Measurements from ENCODE around the gene STX12.
"Not testable (repeated sequence)": the region's sequence is repeated elsewhere in the genome, so short reads cannot be mapped to it uniquely, and the experiment has no call there.

STX12 gene

DNA sequence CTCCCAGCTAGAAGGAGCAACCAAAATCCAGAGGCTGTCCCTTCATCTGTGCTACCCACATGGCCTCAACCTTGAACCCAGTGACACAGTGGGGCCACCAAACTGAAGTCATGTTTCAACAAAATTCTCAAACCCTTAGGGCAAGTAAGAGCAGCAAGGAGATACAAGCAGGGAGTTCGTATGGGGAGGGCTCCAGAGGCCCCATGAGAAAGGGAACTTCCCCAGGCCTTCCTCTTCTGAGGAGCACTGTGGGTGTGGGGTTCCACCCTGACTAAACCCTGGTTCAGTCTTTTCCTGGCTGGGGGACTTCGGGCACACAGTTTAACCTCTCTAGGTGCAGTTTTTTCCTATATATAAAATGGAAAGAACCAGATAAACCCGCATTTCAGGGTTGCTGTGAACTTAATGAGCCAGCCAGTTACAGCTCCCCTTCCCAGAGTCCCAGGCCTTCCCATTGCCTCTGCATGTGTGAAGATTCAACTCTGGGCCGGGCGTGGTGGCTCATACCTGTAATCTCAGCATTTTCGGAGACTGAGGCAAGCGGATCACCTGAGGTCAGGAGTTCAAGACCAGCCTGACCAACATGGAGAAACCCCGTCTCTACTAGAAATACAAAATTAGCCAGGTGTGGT lies 91.4 kb downstream of the STX12 start:
- H3K27me3 Mint-ChIP-seq (ENCODE audit: low read depth) = no peaks in the 10 kb centered on the region
- TF ChIP-seq, protein P1, sequence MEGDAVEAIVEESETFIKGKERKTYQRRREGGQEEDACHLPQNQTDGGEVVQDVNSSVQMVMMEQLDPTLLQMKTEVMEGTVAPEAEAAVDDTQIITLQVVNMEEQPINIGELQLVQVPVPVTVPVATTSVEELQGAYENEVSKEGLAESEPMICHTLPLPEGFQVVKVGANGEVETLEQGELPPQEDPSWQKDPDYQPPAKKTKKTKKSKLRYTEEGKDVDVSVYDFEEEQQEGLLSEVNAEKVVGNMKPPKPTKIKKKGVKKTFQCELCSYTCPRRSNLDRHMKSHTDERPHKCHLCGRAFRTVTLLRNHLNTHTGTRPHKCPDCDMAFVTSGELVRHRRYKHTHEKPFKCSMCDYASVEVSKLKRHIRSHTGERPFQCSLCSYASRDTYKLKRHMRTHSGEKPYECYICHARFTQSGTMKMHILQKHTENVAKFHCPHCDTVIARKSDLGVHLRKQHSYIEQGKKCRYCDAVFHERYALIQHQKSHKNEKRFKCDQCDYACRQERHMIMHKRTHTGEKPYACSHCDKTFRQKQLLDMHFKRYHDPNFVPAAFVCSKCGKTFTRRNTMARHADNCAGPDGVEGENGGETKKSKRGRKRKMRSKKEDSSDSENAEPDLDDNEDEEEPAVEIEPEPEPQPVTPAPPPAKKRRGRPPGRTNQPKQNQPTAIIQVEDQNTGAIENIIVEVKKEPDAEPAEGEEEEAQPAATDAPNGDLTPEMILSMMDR (IDR thresholded peaks at IDR 0.05; ENCODE audit: unreplicated experiment in 3 of 3) = no peak
- H3K9me3 Mint-ChIP-seq = no peaks in the 10 kb centered on the region
- no peaks in the 10 kb centered on the region for H3K36me3 Mint-ChIP-seq (ENCODE audit: low read depth)
- H3K27ac Mint-ChIP-seq = no peak overlapping the region
- H3K4me1 Mint-ChIP-seq = peaks cover 6% of the 10 kb centered on the region
- no peak overlapping the region for H3K4me3 Mint-ChIP-seq

DNA sequence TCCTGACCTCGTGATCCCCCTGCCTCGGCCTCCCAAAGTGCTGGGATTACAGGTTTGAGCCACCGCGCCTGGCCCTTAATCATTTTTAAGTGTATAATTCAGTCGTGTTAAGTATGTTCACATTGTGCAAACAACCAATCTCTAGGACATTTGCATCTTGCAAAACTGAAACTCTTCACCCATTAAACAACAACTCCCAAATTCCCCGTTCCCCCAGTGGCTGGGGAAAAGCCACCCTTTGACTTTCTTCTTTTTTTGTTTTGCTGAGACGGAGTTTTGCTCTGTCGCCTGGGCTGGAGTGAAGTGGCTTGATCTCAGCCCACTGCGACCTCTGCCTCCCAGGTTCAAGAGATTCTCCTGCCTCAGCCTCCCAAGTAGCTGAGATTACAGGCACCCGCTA lies 92.8 kb downstream of the STX12 start:
- Mint-ChIP-seq H3K4me3 (no peak overlapping the region), H3K36me3 (ENCODE audit: low read depth) (no peaks in the 10 kb centered on the region), H3K27ac (no peak overlapping the region), H3K27me3 (ENCODE audit: low read depth) (no peaks in the 10 kb centered on the region), H3K4me1 (peaks cover 6% of the 10 kb centered on the region), H3K9me3 (no peaks in the 10 kb centered on the region)
- TF ChIP-seq, protein P1 (IDR thresholded peaks at IDR 0.05; ENCODE audit: unreplicated experiment in 3 of 3) = no peak

DNA sequence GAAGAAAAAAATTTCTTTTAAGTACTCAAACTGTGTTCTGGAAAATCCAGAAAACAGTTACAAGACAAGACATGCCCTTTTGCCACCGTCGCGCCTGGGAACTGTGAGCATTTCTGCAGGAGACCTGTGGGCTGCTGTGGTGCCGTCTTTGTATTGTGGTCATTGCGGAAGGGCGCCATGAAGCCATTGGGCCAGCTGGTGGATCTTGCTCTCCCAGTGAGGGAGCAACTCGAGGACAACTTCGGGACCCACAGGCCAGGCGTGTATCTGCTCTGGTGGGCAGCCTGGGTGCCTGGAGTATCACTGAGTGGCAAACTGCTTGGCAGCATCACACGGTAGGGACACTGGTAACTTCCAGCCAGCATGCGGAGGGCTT lies 95.5 kb downstream of the STX12 start:
- TF ChIP-seq, protein P1 (IDR thresholded peaks at IDR 0.05; ENCODE audit: unreplicated experiment in 3 of 3) = no peak
- Mint-ChIP-seq H3K27ac (no peak overlapping the region), H3K9me3 (no peaks in the 10 kb centered on the region), H3K27me3 (ENCODE audit: low read depth) (peaks cover 8% of the 10 kb centered on the region), H3K36me3 (ENCODE audit: low read depth) (no peaks in the 10 kb centered on the region), H3K4me3 (no peak overlapping the region), H3K4me1 (peaks cover 6% of the 10 kb centered on the region)

DNA sequence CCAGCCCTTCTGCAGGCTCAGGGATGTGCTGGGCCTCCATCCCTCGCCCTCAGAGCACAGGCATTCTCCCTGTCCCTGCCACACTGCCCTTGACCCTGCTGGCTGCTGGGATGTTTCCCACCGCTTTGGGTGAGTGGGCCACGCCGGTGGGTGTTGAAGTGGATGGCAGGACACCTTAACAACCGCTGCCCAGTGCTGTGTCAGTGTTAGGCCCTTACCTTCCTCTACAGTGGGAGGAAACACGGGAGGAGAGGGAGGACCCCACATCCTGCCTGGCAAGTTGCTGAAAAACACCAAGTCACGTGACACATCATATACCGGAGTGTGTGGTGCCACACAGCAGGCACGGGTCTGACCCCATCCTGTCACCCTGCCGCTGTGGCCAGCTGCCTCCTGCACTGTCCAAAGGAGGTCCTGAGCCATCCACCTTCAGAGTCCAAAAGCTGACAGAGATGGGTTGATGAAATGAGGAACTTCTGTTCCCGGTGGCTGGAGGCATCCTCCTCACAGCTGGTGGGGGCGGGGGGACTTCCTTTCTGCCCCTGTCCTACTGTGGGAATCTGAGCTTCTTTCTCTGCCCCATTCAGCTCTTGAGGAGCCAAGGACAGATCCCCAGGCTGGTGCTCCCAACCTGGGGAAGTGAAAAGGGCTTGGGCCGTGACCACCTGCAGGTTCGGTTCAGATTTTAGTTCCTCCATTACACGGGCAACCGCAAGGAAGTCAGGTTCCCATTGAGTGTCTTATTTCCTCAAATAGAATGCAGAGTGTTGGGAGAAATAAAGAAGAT lies 96.1 kb downstream of the STX12 start:
- no peak overlapping the region for H3K27ac Mint-ChIP-seq
- peaks cover 11% of the 10 kb centered on the region for H3K27me3 Mint-ChIP-seq (ENCODE audit: low read depth)
- TF ChIP-seq, protein P1 (IDR thresholded peaks at IDR 0.05; ENCODE audit: unreplicated experiment in 3 of 3) = no peak
- H3K9me3 Mint-ChIP-seq = no peaks in the 10 kb centered on the region
- H3K36me3 Mint-ChIP-seq (ENCODE audit: low read depth) = no peaks in the 10 kb centered on the region
- peaks cover 6% of the 10 kb centered on the region for H3K4me1 Mint-ChIP-seq
- H3K4me3 Mint-ChIP-seq = no peak overlapping the region

DNA sequence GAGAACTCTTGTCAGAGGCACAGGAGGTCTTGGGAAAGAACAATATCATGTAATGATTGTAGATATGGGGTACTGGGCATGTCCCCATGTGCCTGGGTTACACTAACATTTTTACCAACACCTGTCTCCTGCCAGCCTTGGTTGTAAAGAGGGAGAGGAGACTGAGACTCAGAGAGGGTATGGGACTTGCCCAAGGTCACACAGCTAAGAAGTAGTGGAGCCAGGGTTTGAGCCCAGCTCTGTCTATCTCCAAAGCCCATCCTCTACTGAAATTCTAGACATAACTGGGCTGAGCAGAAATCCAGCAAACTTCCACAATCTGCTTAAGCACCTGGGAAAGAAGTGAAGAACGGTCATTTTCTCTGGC lies 96.7 kb downstream of the STX12 start:
- H3K4me3 Mint-ChIP-seq = no peak overlapping the region
- no peak overlapping the region for H3K27ac Mint-ChIP-seq
- TF ChIP-seq, protein P1 (IDR thresholded peaks at IDR 0.05; ENCODE audit: unreplicated experiment in 3 of 3) = no peak
- no peaks in the 10 kb centered on the region for H3K36me3 Mint-ChIP-seq (ENCODE audit: low read depth)
- H3K4me1 Mint-ChIP-seq = peaks cover 6% of the 10 kb centered on the region
- H3K9me3 Mint-ChIP-seq = no peaks in the 10 kb centered on the region
- H3K27me3 Mint-ChIP-seq (ENCODE audit: low read depth) = peaks cover 11% of the 10 kb centered on the region

DNA sequence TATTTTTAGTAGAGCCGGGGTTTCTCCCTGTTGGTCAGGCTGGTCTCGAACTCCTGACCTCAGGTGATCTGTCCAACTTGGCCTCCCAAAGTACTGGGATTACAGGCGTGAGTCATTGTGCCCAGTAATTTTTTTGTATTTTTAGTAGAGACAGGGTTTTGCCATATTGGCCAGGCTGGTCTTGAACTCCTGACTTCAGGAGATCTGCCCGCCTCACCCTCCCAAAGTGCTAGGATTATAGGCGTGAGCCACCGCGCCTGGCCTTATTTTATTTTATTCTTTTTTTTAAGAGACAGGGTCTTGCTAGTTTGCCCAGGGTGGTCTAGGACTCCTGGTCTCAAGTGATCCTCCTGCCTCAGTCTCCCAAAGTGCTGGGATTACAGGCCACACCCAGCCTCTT lies 98.1 kb downstream of the STX12 start:
- not testable (repeated sequence) for H3K4me3 Mint-ChIP-seq; H3K36me3 Mint-ChIP-seq (ENCODE audit: low read depth); H3K27ac Mint-ChIP-seq; H3K4me1 Mint-ChIP-seq; H3K9me3 Mint-ChIP-seq
- peaks cover 15% of the 10 kb centered on the region for H3K27me3 Mint-ChIP-seq (ENCODE audit: low read depth)
